Fibroblast of skin of left quadriceps (primary cell): ENCODE results near the gene UNC5C.

ENCODE experiments used
- DNase-seq, 2 experiments: peaks; one replicate each; pipeline ENCODE4 v3.0.0-alpha.2; 2013; ENCODE audit warnings: low read depth in 2 of 2

The UNC5C gene

DNA sequence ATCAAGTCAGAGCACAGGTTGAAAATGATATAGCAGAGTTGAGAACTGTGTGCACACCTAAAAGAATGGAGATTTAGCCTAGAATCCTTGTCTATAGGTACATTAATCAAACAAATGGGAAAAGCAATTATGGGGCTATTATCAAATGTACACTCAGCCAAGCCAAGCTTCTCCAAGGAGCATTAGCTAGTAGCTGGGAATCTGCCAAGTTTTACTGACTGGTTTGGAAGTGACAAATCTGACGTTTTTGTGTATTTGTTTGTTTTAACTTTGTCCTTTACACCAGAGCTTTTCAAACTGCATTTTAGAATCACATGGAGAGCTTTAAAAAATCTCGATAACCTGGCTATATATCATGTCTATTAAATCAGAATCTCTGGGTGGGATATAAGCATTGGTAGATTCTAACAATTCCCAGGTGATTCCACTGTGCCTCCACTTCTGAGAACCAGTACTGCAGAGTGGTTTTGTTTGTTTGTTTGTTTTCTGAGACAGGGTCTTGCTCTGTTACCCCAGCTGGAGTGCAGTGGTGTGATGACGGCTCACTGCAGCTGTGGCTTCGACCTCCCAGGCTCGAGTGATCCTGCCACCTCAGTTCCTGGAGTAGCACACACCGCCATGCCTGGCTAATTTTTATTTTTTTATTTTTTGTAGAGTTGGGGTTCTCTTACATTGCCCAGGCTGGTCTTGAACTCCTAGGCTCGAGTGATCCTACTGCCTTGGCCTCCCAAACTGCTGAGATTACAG lies 279.8 kb downstream of the UNC5C start:
- no peak for DNase-seq

GRCh38 chr4:95267081-95267480 lies 281.7 kb downstream of the UNC5C start:
- peak; percentile 10 to 16 for DNase-seq

GRCh38 chr4:95265814-95266740 lies 282.7 kb downstream of the UNC5C start:
- DNase-seq: no peak

DNA sequence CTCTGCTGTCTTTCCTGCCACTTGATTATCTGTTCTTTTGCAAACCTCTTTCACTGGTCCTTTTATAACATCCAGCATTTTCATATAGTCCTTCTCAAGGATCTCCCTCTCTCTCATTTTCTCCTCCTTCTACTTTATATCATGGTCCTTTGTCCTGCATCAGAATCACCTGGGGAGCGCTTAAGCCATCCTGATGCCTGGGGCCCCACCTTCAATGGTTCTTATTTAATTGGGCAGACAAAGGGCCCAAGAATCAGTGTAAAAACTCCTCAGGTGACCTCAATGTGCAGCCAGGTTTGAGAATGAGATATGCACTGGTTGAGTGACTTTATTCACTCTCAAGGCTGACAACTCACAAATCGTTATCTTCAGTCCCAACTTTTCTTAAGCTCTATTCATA lies 283.9 kb downstream of the UNC5C start:
- no peak for DNase-seq

GRCh38 chr4:95263960-95264359 lies 284.8 kb downstream of the UNC5C start:
- DNase-seq: no peak

DNA sequence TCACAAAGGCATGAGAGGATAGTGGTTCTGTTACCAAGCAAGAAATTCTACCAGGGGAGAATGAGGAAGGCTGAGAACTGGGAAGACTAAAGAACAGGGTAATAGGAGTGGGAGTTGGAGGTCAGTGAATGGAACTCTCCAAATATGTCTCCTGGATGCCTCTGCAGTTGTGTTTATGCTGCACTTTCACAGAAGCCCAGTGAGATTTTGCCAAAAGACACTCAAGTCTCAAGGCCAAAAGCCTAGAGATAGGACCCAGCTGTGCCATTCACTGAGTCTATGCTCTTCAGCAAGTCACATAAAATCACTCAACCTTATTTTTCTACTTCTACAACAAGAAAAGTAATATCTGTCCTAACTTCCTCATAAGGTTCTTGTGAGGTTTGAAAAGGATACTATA lies 285.4 kb downstream of the UNC5C start:
- no peak for DNase-seq

GRCh38 chr4:95256108-95256835 lies 292.5 kb downstream of the UNC5C start:
- no peak for DNase-seq

DNA sequence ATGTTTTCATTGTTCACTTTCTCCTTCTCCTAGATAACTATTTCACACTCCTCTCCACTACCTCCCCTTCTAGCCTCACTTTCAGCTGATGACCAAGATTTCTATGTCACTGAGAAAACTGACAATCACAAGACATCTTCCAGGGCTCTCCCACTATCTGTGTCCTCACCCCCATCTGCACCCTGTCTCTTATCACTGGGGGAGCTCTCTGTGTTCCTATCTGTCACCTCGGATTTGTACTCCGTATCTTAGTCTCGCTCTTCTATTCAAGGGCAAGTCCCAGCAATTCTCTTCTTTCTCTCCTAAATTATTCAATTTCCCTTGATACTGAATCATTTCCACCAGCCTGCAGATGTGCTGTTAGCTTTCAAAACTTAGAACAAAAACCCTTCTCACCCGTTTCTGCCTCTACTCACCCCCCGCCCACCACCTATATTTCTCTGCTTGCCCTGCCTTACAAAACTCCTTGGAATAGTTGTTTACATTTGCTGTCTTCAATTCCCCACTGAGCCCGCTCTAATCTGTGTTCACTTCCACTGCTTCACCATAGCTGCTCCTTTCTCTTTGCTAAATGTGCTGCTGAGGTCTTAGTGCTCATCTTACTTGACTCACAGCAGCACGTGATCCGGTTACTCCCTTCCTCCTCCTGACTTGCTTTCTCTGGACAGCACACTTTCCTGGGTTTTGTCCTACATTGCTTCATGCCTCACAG lies 293.2 kb downstream of the UNC5C start:
- peak in 1 of 2 experiments; percentile 4 for DNase-seq

DNA sequence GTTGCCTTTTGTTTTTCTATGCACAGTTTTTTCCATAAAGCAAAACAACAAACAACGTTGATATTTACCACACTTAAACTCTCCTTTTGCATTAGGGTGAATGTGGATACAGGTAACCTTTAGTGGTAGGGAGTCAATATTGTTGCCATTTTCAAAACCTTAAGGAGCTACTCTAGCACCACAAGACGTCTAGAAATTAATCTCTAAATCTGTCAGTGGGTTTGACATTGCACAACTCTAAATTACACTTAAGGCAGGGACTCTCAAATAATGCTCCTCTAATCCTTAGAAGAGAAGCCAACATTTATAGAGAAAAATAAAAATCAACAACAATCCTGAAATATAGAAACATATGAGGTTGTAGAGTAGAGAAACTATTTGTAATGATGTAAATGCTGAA lies 297.2 kb downstream of the UNC5C start:
- DNase-seq: no peak

DNA sequence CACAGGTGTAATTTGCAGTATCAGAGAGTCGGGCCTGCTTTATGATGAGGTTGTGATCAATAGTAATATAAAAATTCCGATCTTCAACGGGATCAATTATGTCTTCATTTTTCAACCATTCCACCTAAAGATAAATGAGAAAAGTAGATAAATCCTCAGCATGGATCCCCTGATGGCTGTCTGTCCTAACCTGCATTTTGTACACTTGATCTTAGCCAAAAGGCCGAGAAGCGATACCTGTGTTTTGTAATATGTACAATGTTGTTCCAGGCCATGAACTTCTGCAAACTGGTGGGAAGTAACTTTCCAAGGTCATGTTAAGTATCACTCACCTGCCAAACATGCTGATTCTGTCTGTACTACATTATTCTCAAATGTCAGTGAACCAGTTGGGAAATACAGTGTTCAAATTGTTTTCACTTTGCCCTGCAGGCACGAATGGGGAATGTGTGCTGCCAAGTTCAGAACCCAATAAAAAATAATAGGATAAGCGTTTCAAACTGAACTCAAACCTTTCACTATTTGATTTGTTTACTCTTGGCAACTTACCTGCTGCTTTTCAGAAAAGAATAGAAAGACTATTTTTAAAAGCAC lies 298.1 kb downstream of the UNC5C start:
- DNase-seq: no peak

DNA sequence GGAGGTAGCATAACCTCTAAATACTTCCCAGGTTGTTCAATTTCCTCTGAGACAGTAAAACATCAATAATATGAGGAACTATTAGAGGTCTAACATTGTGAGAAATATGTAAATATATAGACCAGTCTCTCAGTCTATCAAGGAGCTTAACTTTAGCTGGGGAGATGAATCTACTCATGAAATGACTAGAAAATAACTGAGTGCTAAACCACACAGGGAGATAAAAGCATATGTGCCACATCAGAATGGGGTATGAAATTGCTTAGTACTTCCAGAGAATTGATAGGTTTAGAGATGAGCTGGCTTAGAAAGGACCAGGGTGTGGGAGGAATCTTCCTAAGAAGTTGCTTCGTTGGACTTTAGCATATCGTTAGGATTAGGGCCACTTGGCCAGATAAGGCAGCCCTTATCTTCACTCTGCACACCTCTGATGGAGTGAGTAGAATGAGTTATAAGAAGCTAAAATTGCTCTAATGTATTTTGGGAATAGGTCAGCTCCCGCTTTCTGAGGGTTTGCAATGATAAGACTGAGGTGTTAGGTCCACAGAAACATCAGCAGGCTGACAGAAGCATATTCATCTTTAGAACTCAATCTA lies 299.2 kb downstream of the UNC5C start:
- no peak for DNase-seq

- no peak for DNase-seq
Observed at GRCh38 chr4:95248720-95249425, 299.9 kb downstream of the UNC5C start.

DNA sequence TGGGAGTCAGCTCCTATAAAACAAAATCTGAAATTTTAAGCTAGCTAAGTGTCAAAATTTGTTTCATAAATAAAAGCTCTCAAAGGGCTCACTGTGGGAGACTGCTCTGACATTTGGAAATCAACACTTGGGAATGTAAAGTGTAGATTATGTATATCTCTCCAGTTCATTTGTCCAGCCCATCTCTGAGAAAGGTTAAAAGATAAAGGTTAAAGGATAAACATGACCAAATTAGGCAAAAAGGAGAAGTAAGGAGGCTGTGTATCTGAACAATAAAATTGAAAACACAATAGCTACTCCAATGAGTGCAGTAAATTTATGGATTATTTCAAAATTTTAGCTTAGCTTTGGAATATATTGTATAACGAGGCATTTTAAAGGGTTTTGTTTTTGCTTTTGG lies 304.9 kb downstream of the UNC5C start:
- DNase-seq: no peak

GRCh38 chr4:95238554-95238953 lies 310.2 kb downstream of the UNC5C start:
- DNase-seq: no peak

GRCh38 chr4:95232358-95233156 lies 316.2 kb downstream of the UNC5C start:
- no peak for DNase-seq

DNA sequence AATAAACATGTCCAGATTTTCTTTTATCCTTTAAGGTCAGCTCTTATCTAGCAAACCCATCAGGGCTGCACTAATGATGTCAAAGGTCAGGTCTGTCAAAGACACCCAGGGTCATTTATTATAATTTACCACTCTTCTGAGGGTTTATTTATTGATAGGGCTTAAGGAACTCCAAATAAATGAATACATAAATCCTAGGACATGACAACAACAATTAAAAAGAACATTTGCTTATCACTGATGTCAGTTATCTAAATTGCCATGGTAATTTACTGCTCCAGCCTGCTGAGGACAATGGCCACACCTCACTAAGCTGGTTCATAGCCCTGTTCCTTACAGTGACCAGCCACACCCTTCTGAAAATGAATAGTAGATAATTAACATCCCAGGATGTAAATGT lies 317.1 kb downstream of the UNC5C start:
- DNase-seq: no peak

DNA sequence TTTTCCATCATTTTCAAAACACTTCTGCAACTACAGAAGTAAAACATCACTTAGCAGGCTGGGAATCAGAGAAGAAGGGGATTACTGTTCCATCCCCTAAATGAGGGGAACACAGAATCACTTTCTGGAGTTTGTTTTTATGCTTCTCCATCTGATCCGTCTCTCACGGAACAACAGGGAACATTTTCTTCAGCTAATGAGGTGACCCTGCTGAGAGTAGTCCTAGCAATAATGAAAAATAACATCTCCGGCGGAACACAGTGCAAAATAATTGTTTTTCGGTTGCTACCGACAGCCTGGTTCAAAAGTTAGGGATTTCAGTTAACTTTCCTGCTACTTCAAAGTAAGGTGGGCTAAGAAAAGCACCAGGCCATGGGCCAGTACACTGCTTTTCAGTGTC lies 322.9 kb downstream of the UNC5C start:
- no peak for DNase-seq

- DNase-seq: no peak
Observed at GRCh38 chr4:95224402-95224801, 324.4 kb downstream of the UNC5C start.
